Esophagus (tissue), 2 donors: ENCODE data around the gene GRB14. TPM values are rescaled to one million over a fixed set of nuclear protein-coding genes. Genes with fewer than 3 reads are reported as not detected.
"Not testable (repeated sequence)": the region's sequence is repeated elsewhere in the genome, so short reads cannot be mapped to it uniquely, and the experiment has no call there.

Source experiments
- H3K27ac ChIP-seq, 2 donors: one replicate each; pipeline ENCODE4 v1.5.1; 2013; ENCODE audit warnings: low read depth in 2 of 2, mild to moderate bottlenecking in 2 of 2, inconsistent platforms in 1 of 2, low read length in 1 of 2, moderate library complexity in 1 of 2
- H3K27me3 ChIP-seq, 2 donors: one replicate each; pipeline ENCODE4 v1.6.1; 2013; ENCODE audit warnings: low read length in 2 of 2, control low read depth in 1 of 2, mild to moderate bottlenecking in 1 of 2; ENCODE audit not compliant: insufficient read depth in 2 of 2, control insufficient read depth in 1 of 2
- H3K36me3 ChIP-seq, 2 donors: one replicate each; pipeline ENCODE4 v1.6.1; 2013; ENCODE audit warnings: low read length in 1 of 2; ENCODE audit not compliant: control insufficient read depth in 2 of 2, insufficient read depth in 2 of 2
- H3K4me1 ChIP-seq, 2 donors: one replicate each; pipeline ENCODE4 v1.6.1; 2013; ENCODE audit warnings: low read length in 1 of 2; ENCODE audit not compliant: control insufficient read depth in 2 of 2, insufficient read depth in 2 of 2
- H3K4me3 ChIP-seq, 2 donors: one replicate each; pipeline ENCODE4 v1.5.1; 2013; ENCODE audit warnings: low read length in 2 of 2, mild to moderate bottlenecking in 2 of 2, low read depth in 1 of 2, moderate library complexity in 1 of 2
- H3K9me3 ChIP-seq, 2 donors: one replicate each; pipeline ENCODE4 v1.6.1; 2013; ENCODE audit warnings: mild to moderate bottlenecking in 2 of 2, low read depth in 1 of 2, low read length in 1 of 2, moderate library complexity in 1 of 2; ENCODE audit not compliant: control insufficient read depth in 2 of 2, insufficient read depth in 1 of 2
- WGBS, 2 donors: extraction: QIAGEN DNeasy Blood & Tissue Kit; methylation state at CpG; one replicate each; pipeline ENCODE4 v1.1.7; 2013; 5-methylcytosine and 5-hydroxymethylcytosine counted together
- polyA plus RNA-seq, 2 donors: library from polyadenylated mRNA; stranded (reverse); fragments of 200-250 nt; gene quantifications; one replicate each; pipeline ENCODE4 v1.2.3, GENCODE V29; 2013
- donor health status: healthy with polysubstance abuse.
- donor health status: Bipolar disorder and iron deficiency.

The GRB14 gene
- polyA plus RNA-seq, 2 donors = 1.1 to 4.0 TPM

DNA sequence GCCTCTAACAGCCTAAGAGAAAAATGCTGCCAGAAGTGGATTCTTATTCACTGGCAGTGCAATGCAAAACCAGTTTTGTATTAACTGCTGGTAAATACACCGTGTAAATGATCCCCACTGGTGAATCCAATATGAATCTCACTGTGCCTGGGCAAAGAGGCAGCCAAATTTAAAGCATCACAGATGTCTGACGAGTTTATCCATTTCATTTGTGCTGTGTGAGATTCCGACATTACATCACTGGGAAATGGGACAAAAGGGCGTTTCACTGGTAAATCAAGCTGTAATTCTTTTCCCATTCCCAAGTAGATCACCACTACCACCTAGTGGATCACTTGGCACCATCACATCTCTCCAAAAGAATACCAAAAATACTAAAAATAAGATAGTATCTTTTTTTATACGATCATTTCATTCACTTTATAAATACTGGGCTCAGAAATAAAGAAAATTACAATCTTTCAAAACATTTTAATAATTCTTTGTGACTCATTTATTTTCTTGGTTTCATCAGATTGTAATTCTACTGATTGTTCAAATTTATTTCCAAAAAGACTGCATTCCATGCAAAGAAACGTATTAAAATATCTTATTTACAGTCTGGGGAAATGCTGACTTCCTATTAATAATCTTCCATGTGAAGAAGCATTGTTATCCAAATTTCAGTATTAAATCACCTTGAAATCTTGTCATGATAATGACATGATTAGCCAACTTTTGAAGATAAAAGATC lies 125.6 kb downstream of the GRB14 start:
- no peaks in the 10 kb centered on the region for H3K9me3 ChIP-seq
- WGBS, 2 donors = 39% methylated on average over 6 of the region's 6 CpGs
- H3K4me1 ChIP-seq = no peaks in the 10 kb centered on the region
- H3K27ac ChIP-seq = no peak overlapping the region
- no peak overlapping the region for H3K4me3 ChIP-seq
- H3K27me3 ChIP-seq = no peaks in the 10 kb centered on the region
- H3K36me3 ChIP-seq = no peaks in the 10 kb centered on the region

- Histone ChIP-seq H3K9me3 (no peaks in the 10 kb centered on the region), H3K27me3 (no peaks in the 10 kb centered on the region), H3K4me3 (no peak overlapping the region), H3K4me1 (no peaks in the 10 kb centered on the region), H3K36me3 (no peaks in the 10 kb centered on the region), H3K27ac (no peak overlapping the region)
- WGBS, 2 donors = 42 to 62% methylated on average over 1 of the region's 1 CpG
Measured at GRCh38 chr2:164485541-164485940, 135.7 kb downstream of the GRB14 start.

DNA sequence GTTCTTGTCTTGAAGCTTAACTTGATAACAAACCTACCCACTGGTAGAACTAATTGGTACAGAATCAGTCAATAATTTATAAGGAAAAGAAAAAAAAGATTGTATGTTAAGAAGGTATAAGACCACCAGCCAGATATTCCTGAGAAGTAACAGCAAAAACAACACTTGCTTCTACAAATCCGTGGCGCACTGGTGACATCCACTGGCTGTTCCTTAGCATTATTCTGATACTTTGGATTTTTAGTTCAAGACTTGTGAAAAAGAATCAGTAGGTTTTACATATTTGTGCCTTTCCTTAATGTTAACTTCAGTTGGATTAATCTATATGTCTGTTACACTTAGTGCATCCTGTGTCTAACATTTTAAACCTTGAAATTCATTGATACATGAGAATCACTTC lies 141.8 kb downstream of the GRB14 start:
- 31 to 58% methylated on average over 2 of the region's 2 CpGs for WGBS, 2 donors

DNA sequence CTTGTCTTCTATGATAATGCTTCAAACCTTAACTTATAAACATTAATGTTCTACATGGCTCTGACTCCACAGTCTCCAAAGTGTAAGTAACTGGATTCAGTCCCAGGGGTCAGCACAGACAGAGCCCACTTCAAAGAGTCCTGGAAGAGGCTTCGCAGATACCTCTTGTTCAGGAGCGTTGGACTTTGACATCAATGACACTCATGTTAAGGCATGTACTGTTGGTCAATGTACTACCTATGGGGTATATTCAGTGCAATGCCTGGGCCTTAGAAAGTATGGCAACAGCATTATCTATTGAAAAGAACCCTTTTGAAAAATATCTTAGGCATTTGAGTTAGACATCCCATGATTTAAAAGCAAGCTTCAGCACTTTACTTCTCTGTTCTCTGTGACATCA lies 143.1 kb downstream of the GRB14 start:
- Histone ChIP-seq H3K9me3 (no peaks in the 10 kb centered on the region), H3K4me3 (no peak overlapping the region), H3K4me1 (no peaks in the 10 kb centered on the region), H3K27ac (no peak overlapping the region), H3K27me3 (no peaks in the 10 kb centered on the region), H3K36me3 (no peaks in the 10 kb centered on the region)
- WGBS, 2 donors = 73 to 83% methylated on average over 2 of the region's 2 CpGs

More for the DNA sequence above, 141.8 kb downstream of the GRB14 start:
- no peak overlapping the region for H3K27ac ChIP-seq
- no peaks in the 10 kb centered on the region for H3K36me3 ChIP-seq
- H3K4me3 ChIP-seq = no peak overlapping the region
- H3K9me3 ChIP-seq = no peaks in the 10 kb centered on the region
- H3K4me1 ChIP-seq = no peaks in the 10 kb centered on the region
- H3K27me3 ChIP-seq = no peaks in the 10 kb centered on the region

DNA sequence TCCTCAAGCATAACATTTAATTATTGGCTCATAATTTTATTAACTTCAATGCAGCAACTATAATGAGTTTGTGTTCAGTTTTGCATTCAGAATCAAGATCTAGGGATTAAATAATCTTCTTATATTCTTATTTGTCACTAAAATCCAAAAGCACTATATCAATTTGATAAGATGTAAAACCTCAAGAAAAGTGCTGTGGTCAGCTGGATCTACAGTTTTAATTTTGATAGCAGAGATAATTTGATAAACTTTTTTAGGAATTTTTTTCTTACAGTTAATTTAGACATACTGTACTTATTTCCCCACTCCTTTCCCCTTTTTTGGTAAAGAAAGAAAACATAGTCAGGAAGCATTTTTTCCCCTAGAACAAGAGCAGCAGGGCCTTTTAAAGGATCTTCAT lies 146.4 kb downstream of the GRB14 start:
- Histone ChIP-seq H3K36me3 (no peaks in the 10 kb centered on the region), H3K9me3 (no peaks in the 10 kb centered on the region), H3K27ac (no peak overlapping the region), H3K4me3 (no peak overlapping the region), H3K4me1 (no peaks in the 10 kb centered on the region), H3K27me3 (no peaks in the 10 kb centered on the region)

GRCh38 chr2:164473021-164473420 lies 148.3 kb downstream of the GRB14 start:
- 61 to 70% methylated on average over 1 of the region's 1 CpG for WGBS, 2 donors
- Histone ChIP-seq H3K27ac (no peak overlapping the region), H3K4me3 (no peak overlapping the region), H3K9me3 (no peaks in the 10 kb centered on the region), H3K4me1 (no peaks in the 10 kb centered on the region), H3K36me3 (no peaks in the 10 kb centered on the region), H3K27me3 (no peaks in the 10 kb centered on the region)

GRCh38 chr2:164465047-164465446 lies 156.2 kb downstream of the GRB14 start:
- not testable (repeated sequence) for H3K4me3 ChIP-seq, H3K36me3 ChIP-seq, H3K27me3 ChIP-seq, H3K27ac ChIP-seq, H3K4me1 ChIP-seq, H3K9me3 ChIP-seq
- WGBS, 2 donors = 91 to 94% methylated on average over 2 of the region's 2 CpGs

- Histone ChIP-seq H3K27me3 (no peaks in the 10 kb centered on the region), H3K4me3 (no peak overlapping the region), H3K36me3 (no peaks in the 10 kb centered on the region), H3K27ac (no peak overlapping the region), H3K9me3 (no peaks in the 10 kb centered on the region), H3K4me1 (no peaks in the 10 kb centered on the region)
- 77 to 82% methylated on average over 5 of the region's 5 CpGs for WGBS, 2 donors
Measured at GRCh38 chr2:164464376-164464775, 156.9 kb downstream of the GRB14 start.

DNA sequence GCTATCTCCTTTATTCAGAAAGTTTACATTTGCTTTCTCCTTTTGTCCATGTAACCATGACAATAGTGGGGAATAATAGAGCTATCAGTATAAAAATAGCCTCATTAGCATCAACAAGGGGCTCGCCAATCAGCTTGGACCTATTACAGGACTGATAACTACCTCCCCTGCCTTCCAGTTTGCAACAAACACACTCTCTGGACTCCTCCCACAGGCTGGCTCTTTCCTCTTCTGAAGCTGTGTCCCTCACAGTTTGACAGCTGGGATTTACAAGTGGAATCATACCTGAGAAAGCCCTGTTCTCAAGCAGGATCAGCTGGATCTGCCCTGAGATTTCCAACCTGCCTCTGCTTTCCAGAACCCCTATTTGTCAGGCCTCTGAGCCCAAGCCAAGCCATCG lies 162.5 kb downstream of the GRB14 start:
- Histone ChIP-seq H3K4me3 (no peak overlapping the region), H3K27me3 (no peaks in the 10 kb centered on the region), H3K9me3 (no peaks in the 10 kb centered on the region), H3K36me3 (no peaks in the 10 kb centered on the region), H3K4me1 (no peaks in the 10 kb centered on the region), H3K27ac (no peak overlapping the region)
- 74 to 75% methylated on average over 2 of the region's 2 CpGs for WGBS, 2 donors

DNA sequence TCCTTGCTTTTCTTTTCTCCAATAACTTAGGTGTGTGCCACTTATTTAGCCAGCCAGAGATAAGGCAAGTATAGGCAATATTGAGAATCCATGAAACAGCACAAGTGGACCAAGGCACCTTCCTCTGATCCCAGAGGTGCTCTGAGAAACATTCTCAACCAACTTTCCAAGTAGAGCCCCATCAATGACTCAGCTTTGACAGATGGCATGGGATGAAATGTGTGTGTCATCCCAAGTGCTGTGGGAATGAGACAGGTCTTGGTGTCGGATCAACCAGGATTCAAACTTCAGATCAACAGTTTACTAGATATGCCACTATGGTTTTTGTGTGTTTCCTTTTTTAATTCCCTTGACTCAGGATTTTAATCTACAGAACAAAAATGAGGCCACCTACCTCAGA lies 164.0 kb downstream of the GRB14 start:
- Histone ChIP-seq H3K36me3 (no peaks in the 10 kb centered on the region), H3K4me1 (no peaks in the 10 kb centered on the region), H3K27ac (no peak overlapping the region), H3K4me3 (no peak overlapping the region), H3K27me3 (no peaks in the 10 kb centered on the region), H3K9me3 (no peaks in the 10 kb centered on the region)
- WGBS, 2 donors = 78 to 91% methylated on average over 1 of the region's 1 CpG
